ENCODE measurements around the gene KLHL35.

DNA sequence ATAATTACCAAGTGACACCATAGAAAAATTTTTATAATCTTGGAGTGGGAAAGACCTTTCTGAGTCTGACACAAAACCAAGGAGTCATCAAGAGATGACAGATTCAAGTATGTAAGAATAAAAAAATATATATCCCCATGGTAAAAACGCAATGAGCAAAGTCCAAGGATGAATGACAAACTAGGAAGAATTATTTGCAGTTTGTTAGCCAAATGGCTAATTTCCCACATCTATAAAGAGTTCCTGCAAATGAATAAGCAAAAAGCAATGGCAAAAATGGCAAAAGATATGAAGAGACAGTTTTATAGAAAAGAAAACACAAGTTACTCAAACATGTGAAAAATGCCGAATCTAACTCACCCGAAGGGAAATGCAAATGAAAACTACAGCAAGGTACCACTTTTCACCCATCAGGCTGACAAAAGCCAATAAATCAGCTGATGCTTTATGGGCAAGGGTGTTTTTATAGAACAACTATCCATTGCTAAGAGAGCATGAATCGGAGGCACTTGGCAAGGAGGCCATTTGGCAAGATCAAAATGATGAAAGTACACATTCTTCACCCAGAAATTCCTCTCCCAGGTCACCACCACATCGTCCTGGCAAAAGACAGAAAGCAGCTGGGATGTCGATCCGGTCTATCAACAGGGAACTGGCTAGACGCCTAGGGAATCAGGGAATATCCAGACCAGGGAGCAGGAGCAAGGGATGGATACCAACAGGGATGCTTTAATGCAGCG lies 21.1 kb upstream of the KLHL35 start:
- TF ChIP-seq CTCF (IDR thresholded peaks at IDR 0.05): no peak
- TF ChIP-seq POLR2A (IDR thresholded peaks at IDR 0.05): no peak
